H9 (cell line): ENCODE measurements around the gene RUSF1. TPM values are rescaled to one million over a fixed set of nuclear protein-coding genes. Genes with fewer than 3 reads are reported as not detected.

Source experiments
- DNase-seq: peaks from one replicate; pipeline ENCODE4 v3.0.0-alpha.2; 2017
- H2AFZ ChIP-seq: one replicate; pipeline ENCODE4 v1.6.1; 2013; ENCODE audit warnings: mild to moderate bottlenecking, low read length, control low read depth, moderate library complexity
- H2AK5ac ChIP-seq: 2 replicates; pipeline ENCODE4 v1.6.1; 2013; ENCODE audit warnings: low read length, control low read depth, mixed read lengths; ENCODE audit not compliant: insufficient read length
- H2BK120ac ChIP-seq: one replicate; pipeline ENCODE4 v1.6.1; 2013; ENCODE audit warnings: low read depth, mild to moderate bottlenecking, low read length, control low read depth, inconsistent platforms; ENCODE audit not compliant: poor library complexity, severe bottlenecking
- H2BK12ac ChIP-seq: 2 replicates; pipeline ENCODE4 v1.6.1; 2013; ENCODE audit warnings: low read length, control low read depth, mixed read lengths, low read depth; ENCODE audit not compliant: insufficient read length
- H2BK15ac ChIP-seq: 2 replicates; pipeline ENCODE4 v1.6.1; 2013; ENCODE audit warnings: low read depth, low read length, control low read depth
- H2BK20ac ChIP-seq: one replicate; pipeline ENCODE4 v1.6.1; 2013; ENCODE audit warnings: low read depth, mild to moderate bottlenecking, low read length, control low read depth, inconsistent platforms; ENCODE audit not compliant: poor library complexity, severe bottlenecking
- H2BK5ac ChIP-seq: 2 replicates; pipeline ENCODE4 v1.6.1; 2013; ENCODE audit warnings: low read length, control low read depth, mixed read lengths; ENCODE audit not compliant: insufficient read length
- H3K14ac ChIP-seq: 2 replicates; pipeline ENCODE4 v1.6.1; 2013; ENCODE audit warnings: low read length, control low read depth; ENCODE audit not compliant: insufficient read depth
- H3K18ac ChIP-seq: 2 replicates; pipeline ENCODE4 v1.6.1; 2013; ENCODE audit warnings: low read depth, mild to moderate bottlenecking, mixed read lengths, low read length, control low read depth; ENCODE audit not compliant: insufficient read length
- H3K23ac ChIP-seq: 2 replicates; pipeline ENCODE4 v1.6.1; 2013; ENCODE audit warnings: low read length, control low read depth, mixed read lengths, low read depth; ENCODE audit not compliant: insufficient read length
- H3K23me2 ChIP-seq: 2 replicates; pipeline ENCODE4 v1.6.1; 2013; ENCODE audit warnings: low read depth, mild to moderate bottlenecking, mixed read lengths, low read length, control low read depth; ENCODE audit not compliant: insufficient read length, poor library complexity, severe bottlenecking
- H3K27ac ChIP-seq: 2 replicates; pipeline ENCODE4 v1.5.1; 2013; ENCODE audit warnings: low read length, control low read depth, mixed read lengths, low read depth; ENCODE audit not compliant: insufficient read length
- H3K27me3 ChIP-seq: 2 replicates; pipeline ENCODE4 v1.6.1; 2013; ENCODE audit warnings: low read length, control low read depth, inconsistent platforms; ENCODE audit not compliant: insufficient read depth
- H3K4ac ChIP-seq: 2 replicates; pipeline ENCODE4 v1.6.1; 2013; ENCODE audit warnings: low read depth, mild to moderate bottlenecking, control low read depth, inconsistent platforms, low read length, moderate library complexity
- H3K4me1 ChIP-seq: 2 replicates; pipeline ENCODE4 v1.6.1; 2013; ENCODE audit warnings: low read length, control low read depth, inconsistent platforms; ENCODE audit not compliant: insufficient read depth
- H3K4me2 ChIP-seq: 2 replicates; pipeline ENCODE4 v1.6.1; 2013; ENCODE audit warnings: low read length, control low read depth, mixed read lengths; ENCODE audit not compliant: insufficient read length, insufficient read depth
- H3K56ac ChIP-seq: 2 replicates; pipeline ENCODE4 v1.6.1; 2013; ENCODE audit warnings: low read depth, mild to moderate bottlenecking, mixed read lengths, low read length, control low read depth; ENCODE audit not compliant: insufficient read length
- H3K79me1 ChIP-seq: 2 replicates; pipeline ENCODE4 v1.6.1; 2013; ENCODE audit warnings: low read depth, mild to moderate bottlenecking, moderate library complexity, low read length, control low read depth, inconsistent platforms; ENCODE audit not compliant: insufficient read depth, poor library complexity, severe bottlenecking
- H3K79me2 ChIP-seq: 2 replicates; pipeline ENCODE4 v1.6.1; 2013; ENCODE audit warnings: low read length, control low read depth, inconsistent platforms; ENCODE audit not compliant: insufficient read depth
- H3K9ac ChIP-seq: 2 replicates; pipeline ENCODE4 v1.6.1; 2013; ENCODE audit warnings: low read length, control low read depth, mixed read lengths; ENCODE audit not compliant: insufficient read length; ENCODE audit errors: extremely low read depth
- H3K9me3 ChIP-seq: one replicate; pipeline ENCODE4 v1.6.1; 2013; ENCODE audit warnings: low read depth, low read length, inconsistent platforms; ENCODE audit not compliant: control insufficient read depth
- H3T11ph ChIP-seq: one replicate; pipeline ENCODE4 v1.6.1; 2013; ENCODE audit warnings: mild to moderate bottlenecking, low read length, control low read depth, inconsistent platforms
- H4K20me1 ChIP-seq: one replicate; pipeline ENCODE4 v1.6.1; 2013; ENCODE audit not compliant: control insufficient read depth, insufficient read length, insufficient read depth
- H4K5ac ChIP-seq: 2 replicates; pipeline ENCODE4 v1.6.1; 2013; ENCODE audit warnings: low read depth, mild to moderate bottlenecking, mixed read lengths, low read length, control low read depth; ENCODE audit not compliant: insufficient read length
- H4K8ac ChIP-seq: replicated peaks from 2 replicates; pipeline ENCODE4 v1.6.1; 2013; ENCODE audit warnings: low read length, control low read depth, mixed read lengths, low read depth; ENCODE audit not compliant: insufficient read length
- H4K91ac ChIP-seq: 2 replicates; pipeline ENCODE4 v1.6.1; 2013; ENCODE audit warnings: low read depth, mild to moderate bottlenecking, moderate library complexity, mixed read lengths, low read length, control low read depth; ENCODE audit not compliant: insufficient read length
- H3K27ac Mint-ChIP-seq, 3 experiments: 2 replicates in 2 of 3; 3 replicates in 1 of 3; pipeline ENCODE4 v1.8.0; 2020 to 2021; ENCODE audit warnings: mixed read lengths in 3 of 3, mild to moderate bottlenecking in 1 of 3, moderate library complexity in 1 of 3
- H3K27me3 Mint-ChIP-seq: 2 replicates; pipeline ENCODE4 v1.8.0; 2021; ENCODE audit warnings: low read depth, mild to moderate bottlenecking, moderate library complexity, mixed read lengths
- H3K36me3 Mint-ChIP-seq, 3 experiments: 2 replicates in 2 of 3; 3 replicates in 1 of 3; pipeline ENCODE4 v1.8.0; 2020 to 2021; ENCODE audit warnings: low read depth in 3 of 3, mixed read lengths in 3 of 3; ENCODE audit not compliant: insufficient read depth in 1 of 3
- H3K4me1 Mint-ChIP-seq, 2 experiments: 2 replicates each; pipeline ENCODE4 v1.8.0; 2020; ENCODE audit warnings: mixed read lengths in 2 of 2
- H3K4me3 Mint-ChIP-seq, 2 experiments: 2 replicates in 1 of 2; 3 replicates in 1 of 2; pipeline ENCODE4 v1.8.0; 2020 to 2021; ENCODE audit warnings: mild to moderate bottlenecking in 2 of 2, mixed read lengths in 2 of 2, moderate library complexity in 1 of 2
- H3K9me3 Mint-ChIP-seq, 2 experiments: 2 replicates in 1 of 2; 3 replicates in 1 of 2; pipeline ENCODE4 v1.8.0; 2020; ENCODE audit warnings: mild to moderate bottlenecking in 2 of 2, mixed read lengths in 2 of 2, moderate library complexity in 1 of 2
- WGBS: extraction: QIAGEN DNeasy Blood & Tissue Kit; methylation state at CpG from one replicate; pipeline ENCODE4 v1.1.7; 2013; ENCODE audit warnings: missing lambda C conversion rate, low lambda C conversion rate, mixed read lengths; ENCODE audit not compliant: insufficient read length; ENCODE audit errors: extremely low coverage; 5-methylcytosine and 5-hydroxymethylcytosine counted together
- total RNA-seq: library from RNA; stranded (reverse); gene quantifications from 2 replicates; pipeline ENCODE4 v1.2.1, GENCODE V29; 2021
- TF ChIP-seq, protein P1 (sequence below): fragments of 200-600 bp; sonication (generic); conservative IDR thresholded peaks from 3 replicates; pipeline ENCODE4 v1.8.0; 2021; ENCODE audit warnings: antibody characterized with exemption, mild to moderate bottlenecking

RUSF1 gene
- total RNA-seq, 1 experiment from 2014 or later, result 33.4 TPM

DNA sequence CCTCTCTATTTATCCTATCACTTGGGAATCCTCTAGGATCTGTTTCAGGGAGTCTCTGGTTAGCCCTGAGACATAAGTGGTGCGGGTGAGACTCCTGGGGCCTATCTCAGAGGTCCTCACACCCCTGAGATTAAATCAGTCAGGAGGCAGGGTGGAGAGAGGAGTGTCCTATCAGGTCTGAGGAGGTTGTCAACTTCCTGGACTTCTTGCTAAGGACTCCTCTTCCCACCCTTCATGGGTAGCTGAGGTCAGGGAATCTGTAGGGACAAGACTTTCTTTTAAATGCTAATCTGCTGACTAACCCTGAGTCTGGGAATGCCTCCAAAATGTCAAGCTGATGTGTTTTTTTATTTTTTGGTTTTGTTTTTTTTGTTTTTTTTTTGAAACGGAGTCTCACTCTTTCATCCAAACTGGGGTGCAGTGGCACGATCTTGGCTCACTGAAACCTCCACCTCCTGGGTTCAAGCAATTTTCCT lies 55.5 kb downstream of the RUSF1 start:
- H3K4me1 ChIP-seq, result peaks cover 9% of the 10 kb centered on the region; the same call in 1 of the 2 replicates

More for the DNA sequence above, 55.5 kb downstream of the RUSF1 start:
- Histone ChIP-seq H3K79me2 (no peaks in the 10 kb centered on the region; the same call in 1 of the 2 replicates), H3K4ac (no peak overlapping the region), H2BK5ac (no peak overlapping the region), H3K79me1 (peaks cover 4% of the 10 kb centered on the region), H4K8ac (no peak overlapping the region), H2BK12ac (no peak overlapping the region), H3K27ac (no peak overlapping the region), H3K9ac (no peak overlapping the region), H3K27me3 (no peaks in the 10 kb centered on the region), H3K18ac (no peak overlapping the region), H3T11ph (no peak overlapping the region), H2BK120ac (no peak overlapping the region), H2AK5ac (no peak overlapping the region), H4K91ac (no peak overlapping the region), H3K23ac (no peak overlapping the region), H3K9me3 (no peaks in the 10 kb centered on the region), H4K20me1 (no peaks in the 10 kb centered on the region), H3K14ac (no peak overlapping the region), H3K4me2 (no peak overlapping the region), H2BK15ac (no peak overlapping the region), H2BK20ac (no peak overlapping the region), H2AFZ (no peak overlapping the region), H3K56ac (no peak overlapping the region), H3K23me2 (no peaks in the 10 kb centered on the region), H4K5ac (no peak overlapping the region)
- H3K27me3 Mint-ChIP-seq, result peaks cover 3% of the 10 kb centered on the region
- no peaks in the 10 kb centered on the region for H3K9me3 Mint-ChIP-seq
- DNase-seq, result no peak
- no CpG with 5 or more reads among the region's 3 CpGs for WGBS
- TF ChIP-seq, protein P1, sequence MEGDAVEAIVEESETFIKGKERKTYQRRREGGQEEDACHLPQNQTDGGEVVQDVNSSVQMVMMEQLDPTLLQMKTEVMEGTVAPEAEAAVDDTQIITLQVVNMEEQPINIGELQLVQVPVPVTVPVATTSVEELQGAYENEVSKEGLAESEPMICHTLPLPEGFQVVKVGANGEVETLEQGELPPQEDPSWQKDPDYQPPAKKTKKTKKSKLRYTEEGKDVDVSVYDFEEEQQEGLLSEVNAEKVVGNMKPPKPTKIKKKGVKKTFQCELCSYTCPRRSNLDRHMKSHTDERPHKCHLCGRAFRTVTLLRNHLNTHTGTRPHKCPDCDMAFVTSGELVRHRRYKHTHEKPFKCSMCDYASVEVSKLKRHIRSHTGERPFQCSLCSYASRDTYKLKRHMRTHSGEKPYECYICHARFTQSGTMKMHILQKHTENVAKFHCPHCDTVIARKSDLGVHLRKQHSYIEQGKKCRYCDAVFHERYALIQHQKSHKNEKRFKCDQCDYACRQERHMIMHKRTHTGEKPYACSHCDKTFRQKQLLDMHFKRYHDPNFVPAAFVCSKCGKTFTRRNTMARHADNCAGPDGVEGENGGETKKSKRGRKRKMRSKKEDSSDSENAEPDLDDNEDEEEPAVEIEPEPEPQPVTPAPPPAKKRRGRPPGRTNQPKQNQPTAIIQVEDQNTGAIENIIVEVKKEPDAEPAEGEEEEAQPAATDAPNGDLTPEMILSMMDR, result no peak
- H3K27ac Mint-ChIP-seq, result peak overlapping the region in 2 of 3 experiments; percentile 73 to 77; a peak in 3 of 7 replicates
- H3K4me3 Mint-ChIP-seq, result no peak overlapping the region; a peak in 2 of 5 replicates
- peaks cover 0 to 5% (median 0%) of the 10 kb centered on the region in 3 experiments; a peak in 4 of 7 replicates for H3K36me3 Mint-ChIP-seq
- H3K4me1 Mint-ChIP-seq, result peaks cover 30 to 41% of the 10 kb centered on the region in 2 experiments
